RPMI7951 (cell line): Measurements from ENCODE around the gene SNRPD3. TPM values are rescaled to one million over a fixed set of nuclear protein-coding genes. Genes with fewer than 3 reads are reported as not detected.
"Not testable (repeated sequence)": the region's sequence is repeated elsewhere in the genome, so short reads cannot be mapped to it uniquely, and the experiment has no call there.

ENCODE experiments used
- DNase-seq: peaks from one replicate; pipeline ENCODE4 v3.0.0-alpha.2; 2012; ENCODE audit warnings: low read depth
- total RNA-seq: library from RNA; depleted of rRNA; stranded (reverse); fragments of >200 nt; shearing (Covaris generic); gene quantifications from 2 replicates; pipeline ENCODE4 v1.2.3, GENCODE V29; 2014; rRNA removed

SNRPD3 gene
- total RNA-seq: 179 and 194 TPM in 2 replicates

DNA sequence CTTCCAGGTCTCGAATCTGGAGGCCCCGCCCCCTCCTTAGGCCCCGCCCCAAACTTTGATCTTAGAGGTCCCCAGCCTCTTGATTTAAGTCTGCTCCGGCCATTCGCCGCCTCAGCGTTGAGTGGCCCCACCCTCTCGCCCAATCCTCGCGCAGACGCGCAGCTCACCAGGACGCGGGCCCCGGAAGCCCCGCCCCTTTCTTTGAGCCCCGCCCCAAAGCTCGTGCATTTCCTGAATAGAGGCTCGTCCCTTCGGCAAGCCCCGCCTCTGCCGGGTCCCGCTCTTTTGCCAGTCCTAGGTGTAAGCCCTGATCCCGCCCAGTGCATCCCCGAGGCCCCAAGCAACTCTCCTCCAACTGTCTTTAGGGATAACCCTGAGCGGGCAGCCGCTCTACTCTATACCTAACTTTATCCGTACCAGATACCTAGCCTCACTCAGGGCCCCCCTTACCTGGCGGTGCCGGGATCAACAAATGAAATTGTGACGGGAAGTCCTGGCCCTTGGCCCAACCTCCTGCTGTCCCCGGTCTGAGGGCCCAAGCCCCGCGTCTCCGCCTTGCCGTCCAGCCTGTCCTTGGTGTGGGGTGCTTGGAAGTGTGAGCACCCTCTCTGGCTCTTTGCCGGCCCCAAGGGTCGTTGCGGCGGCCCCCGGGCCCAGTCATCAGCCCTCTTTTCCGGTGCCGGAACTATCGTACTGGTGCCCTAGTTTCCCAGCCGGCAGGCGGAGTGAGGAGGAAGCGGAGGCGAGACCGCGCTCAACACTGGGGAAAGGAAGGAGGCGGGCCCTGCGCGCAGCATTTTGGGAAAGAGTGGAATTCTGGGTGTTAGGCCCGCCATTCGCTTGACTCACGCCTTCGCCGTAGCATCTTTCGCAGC, at the start of gene SNRPD3:
TSS of gene SNRPD3 (plus strand) at position 835 of the 875 bp plus-strand sequence. CDS start 1,676 bp downstream, outside the sequence.
- peak; percentile 96 for DNase-seq

DNA sequence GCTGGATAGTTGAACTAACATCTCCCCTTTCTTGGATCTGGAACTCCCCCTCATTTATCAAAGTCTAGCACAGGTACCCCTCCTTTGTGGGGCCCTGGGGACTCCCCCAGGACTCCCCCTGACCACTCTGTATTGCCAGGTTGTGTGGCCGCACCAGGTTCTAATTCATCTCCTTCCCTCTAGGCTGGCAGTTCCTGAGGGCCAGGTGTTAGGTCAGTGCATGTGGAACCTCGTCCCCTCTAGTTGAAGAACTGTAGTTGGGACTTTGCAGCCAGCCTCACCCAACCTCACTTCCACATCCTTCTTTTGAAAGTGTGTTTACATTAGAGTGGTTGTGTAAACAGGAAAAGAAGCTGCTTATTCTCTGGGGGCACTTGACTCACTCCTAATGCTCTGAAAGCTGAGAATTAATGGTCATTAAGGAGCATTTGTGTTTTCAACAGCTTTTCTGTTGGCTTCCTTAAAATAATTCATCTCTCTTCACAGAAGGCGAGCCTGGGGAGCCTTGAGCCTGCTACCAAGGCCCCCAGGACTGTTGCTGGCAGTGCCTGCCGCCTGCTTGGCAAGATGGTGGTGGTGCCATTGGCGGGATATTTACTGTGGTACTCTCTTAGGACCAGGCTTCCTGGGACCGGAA, 48.9 kb upstream of the SNRPD3 start:
- peak; percentile 35 for DNase-seq

DNA sequence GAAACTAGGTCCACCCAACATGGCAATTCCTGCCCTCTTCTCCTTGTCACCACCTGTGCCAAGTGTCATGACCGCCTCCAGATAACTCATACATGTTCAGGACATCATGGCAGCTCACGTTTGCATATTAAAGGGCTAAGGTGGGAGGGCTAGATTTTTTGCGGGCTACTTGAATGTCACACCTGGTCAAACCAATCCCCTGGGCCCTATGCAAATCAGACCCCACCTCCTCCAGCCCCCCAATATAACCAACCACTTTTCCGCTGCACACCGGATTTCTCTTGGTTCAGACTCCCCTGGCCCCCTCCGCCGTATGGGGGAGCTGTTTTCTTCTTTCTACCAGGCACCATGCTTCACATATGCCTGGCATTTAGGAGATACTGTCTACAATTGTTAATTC, 48.1 kb upstream of the SNRPD3 start:
- DNase-seq: no peak

DNA sequence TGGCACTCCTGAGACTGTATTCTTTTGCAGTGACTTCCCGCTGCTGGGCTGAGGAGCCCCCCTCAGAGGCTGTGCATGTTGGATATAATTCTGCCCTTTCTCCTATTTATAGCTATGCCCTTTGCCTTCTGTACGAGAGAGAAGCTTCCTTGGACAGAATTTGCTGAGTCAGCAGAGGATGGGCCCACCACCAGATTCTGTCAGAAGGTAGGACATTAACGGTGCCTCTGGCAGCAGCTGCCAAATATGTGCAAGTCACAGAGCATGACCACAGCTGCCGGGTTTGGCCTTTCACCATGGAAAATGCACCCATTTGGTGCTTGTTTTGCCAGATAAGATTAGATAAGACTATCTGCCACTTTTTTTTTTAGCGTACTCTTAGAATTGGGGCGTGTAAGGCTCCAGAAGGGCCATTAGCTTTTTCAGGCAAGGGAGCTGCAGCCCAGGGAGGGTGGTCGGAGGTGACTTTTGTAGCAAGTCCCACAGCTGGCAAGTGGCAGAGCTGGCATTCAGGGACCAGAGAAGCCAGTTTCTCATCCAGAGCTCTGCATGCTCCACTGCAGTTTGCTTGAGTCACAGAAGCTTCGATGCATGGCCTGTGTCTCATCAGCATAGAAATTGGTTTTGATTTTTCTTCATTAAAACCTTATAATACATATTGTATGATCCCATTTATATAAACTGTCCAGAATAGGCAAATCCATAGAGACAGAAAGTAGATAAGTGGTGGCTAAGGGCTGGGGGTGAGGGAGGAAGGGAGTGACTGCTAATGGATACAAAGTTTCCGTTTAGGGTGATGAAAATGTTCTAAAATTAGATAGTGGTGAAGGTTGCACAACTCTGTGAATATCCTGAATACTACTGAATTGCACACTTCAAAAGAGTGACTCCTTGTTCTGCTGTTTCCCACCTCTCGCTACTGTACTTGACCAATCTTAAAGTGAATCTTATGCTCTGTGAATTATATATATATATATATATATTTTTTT, 44.9 kb upstream of the SNRPD3 start:
- peak; percentile 72 for DNase-seq

DNA sequence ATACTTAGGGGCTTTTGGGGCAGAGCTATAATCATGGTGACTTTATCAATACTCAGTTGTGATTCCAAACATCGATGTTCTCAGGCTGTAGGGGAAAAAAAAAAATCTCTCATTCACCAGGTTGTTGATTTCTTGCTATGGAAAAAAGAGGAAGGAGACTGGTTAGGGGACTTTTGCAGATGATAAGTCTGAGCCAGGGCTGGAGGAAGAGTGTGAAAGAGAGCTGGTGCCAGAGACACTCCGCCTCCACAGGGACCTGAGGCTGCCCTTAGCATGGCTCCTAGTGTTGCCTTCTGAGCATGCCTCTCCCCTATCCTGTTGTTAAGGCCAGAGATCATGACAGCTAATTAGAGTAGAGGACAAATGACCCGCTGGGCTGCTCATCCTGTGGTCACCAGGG, 43.8 kb upstream of the SNRPD3 start:
- no peak for DNase-seq

DNA sequence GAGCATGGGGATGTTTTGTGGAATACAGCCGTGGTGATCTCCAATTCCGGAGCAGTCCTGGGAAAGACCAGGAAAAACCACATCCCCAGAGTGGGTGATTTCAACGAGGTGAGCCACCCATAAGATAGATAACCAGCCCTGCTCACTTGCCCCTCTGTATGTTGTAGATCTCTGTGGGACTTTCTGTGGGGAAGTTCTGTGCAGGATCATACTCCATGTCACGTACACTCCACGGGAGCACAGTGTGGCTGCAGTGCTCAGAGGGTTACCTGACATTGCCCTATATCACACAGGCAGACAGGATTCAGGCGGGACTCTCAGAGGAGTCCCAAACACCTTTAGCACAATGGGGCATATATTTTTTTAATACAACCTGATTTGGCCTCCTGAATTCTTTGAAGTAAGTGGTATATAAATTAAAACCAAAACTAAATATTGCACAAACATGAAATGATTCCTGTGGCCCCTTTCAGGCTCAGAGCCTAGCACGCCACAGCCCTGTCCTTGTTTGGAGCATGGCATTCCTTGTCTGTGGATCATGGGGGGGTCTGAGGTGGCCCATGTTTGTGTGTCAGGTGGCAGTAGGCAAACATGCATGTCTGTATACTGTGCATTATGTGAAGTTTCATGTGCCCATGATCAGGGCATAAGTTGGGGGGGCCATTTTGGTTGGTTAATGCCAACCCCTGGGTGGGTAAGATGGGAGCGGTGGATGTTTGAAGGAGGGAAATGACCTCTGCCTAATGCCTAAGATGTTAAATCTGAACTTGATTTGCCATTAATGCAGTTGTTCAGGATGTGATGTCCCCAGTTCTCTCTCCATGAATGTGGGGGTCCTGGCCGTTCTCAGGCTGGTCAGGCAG, 42.2 kb upstream of the SNRPD3 start:
- DNase-seq: no peak

DNA sequence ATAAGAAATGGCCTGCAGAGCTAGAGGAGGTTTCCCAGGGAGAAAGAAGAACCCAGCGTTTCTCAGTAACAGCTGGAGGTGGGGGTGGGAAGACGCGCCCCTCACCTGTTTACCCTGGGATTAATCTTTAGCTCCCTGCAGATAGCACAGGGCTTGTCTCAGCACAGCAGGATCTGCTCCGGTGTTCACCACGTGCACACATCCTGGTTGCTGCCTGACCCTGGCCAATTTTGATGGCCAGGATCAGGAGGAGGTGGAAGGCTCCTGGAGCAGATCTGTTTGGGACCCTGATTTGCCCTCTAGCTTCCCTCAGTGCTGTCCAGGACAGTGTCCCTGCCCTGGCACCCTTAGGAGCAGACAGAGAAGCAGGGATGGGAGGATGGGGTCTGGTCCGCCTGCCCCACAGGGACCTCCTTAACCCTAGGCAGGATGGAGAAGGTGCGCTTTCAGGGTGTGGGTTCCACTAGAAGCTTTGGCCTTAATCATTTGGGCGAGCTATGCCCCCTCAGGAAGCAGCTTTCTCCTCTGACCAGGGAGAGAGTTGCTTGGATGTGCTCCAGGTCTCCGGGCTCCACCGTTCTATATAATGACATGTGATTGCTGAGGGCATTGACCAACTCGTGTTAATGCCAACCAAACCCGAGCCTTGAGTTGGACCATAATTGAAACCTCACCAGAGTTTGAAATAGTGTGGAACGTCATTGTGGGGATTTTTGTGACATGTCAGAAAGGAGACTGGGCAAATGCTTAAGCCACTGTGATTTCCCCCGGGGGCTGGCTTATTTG, 41.4 kb upstream of the SNRPD3 start:
- DNase-seq: no peak

DNA sequence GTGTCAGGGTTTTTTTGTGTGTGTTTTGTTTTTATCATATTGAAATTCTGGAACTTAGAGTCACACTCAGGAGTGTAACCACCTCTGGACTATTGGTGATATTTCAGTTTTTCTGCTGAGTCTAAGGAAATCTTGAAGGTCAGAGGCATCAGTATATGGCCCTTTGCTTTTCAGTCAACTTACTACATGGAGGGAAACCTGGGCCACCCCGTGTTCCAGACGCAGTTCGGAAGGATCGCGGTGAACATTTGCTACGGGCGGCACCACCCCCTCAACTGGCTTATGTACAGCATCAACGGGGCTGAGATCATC, 40.8 kb upstream of the SNRPD3 start:
- DNase-seq: no peak

DNA sequence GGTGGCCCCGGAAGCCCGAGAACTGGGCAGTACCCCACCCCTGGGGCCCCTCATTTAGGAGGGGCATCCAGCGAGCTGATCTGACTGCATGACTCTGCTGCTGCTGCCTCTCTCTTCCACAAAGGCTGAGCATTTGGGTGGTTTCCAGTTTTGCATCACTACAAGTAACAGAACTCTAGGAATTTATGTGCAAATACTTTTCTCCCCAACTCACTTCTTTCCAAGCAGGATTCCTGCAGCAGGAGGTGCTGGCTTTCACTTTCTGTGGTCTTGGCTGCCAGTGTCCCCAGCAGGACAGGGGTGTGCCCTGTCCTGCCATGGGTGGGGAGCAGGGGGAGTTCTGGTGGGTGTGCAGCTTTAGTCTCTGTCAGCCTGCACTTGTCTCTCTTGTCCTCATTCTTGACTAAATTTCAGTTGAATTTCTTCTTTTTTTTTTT, 39.5 kb upstream of the SNRPD3 start:
- peak; percentile 76 for DNase-seq

DNA sequence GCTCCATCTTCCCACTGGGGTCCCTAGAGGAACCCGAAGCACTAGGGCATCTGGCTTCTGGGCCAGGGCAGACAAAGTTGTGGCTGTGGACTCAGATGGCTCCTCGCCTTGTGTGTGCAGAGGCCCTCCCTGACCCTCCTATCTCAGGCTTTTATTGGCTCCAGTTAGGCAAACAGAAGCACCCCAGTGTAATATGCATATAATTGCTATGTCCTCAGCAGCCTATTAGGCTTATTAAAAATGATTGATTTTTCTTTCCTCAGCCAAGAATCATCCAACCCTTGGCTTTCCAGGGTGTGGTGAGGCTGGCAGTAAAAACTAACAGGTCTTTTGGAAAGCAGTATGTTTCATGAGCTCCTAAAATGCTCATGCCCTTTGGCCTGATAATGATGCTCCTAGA, 38.4 kb upstream of the SNRPD3 start:
- DNase-seq: no peak

DNA sequence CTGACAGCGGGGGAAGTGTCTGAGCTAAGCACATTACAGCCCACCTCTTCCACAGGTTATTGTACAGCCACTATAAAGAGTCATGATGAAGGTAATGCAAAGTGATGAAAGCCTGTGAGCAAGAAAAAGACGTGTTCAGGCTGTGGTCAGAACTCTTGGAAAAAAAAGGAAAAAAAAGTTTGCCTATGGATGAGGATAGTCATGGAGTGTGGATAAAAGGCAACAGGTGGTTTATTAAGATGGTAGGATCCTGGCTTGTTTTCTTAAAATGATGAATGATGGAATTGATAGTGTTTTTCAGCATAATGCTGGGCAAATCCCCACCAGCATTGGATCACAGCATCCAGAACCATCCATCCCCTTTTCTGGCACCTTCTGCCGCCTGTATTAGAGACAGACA, 37.6 kb upstream of the SNRPD3 start:
- no peak for DNase-seq

DNA sequence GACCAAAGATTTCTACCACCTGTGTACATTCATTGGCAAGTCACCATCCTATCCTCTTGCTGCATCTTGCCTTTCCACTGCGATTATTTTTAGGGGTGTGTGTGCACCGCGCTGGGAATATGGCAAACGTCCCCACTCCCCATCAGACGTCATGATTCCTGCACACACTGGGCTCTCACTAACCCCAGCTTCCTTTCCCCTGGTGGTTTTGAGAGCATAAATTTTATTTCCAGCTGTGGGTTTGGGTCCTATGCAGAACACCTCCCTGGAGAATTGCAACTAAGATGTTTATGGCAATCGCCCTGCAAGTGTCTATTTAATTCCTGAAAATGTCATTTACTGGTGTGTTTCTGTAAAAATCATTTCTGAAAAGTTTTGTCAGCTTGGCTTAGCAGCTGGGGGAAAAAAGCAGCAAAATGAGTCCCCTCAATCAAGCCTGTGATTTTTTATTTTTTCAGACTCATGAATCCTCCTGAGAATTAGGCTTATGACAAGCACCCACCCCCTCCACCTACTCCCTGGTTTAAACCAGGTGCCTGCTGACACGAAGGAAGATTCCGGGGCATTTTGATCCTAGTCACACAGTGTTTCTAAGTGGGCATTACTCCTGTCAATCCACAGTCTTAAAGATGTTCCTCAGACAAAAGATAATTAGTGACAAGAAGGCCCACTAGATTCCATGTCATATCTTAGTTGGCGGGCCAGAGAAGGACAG, 36.9 kb upstream of the SNRPD3 start:
- no peak for DNase-seq

DNA sequence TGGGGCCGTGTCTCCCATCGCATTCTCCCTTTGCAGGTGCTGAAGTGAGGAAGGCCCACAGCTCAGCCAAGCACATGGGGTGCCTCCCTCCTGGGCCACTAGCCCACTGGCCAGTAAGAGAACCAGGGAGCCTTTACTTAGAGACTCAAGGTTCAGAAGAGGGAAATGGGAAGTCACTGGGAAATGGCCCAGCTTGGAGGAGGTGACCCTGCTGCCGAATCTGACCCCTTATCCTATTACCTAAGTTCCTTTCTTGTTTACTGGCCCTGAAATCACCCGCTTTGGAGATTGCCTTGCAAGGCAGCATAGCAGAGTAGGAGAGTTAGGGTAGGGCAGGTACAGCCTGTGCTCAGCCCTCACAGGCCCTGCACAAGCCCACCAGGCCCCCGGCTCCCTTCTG, 36.3 kb upstream of the SNRPD3 start:
- no peak for DNase-seq

DNA sequence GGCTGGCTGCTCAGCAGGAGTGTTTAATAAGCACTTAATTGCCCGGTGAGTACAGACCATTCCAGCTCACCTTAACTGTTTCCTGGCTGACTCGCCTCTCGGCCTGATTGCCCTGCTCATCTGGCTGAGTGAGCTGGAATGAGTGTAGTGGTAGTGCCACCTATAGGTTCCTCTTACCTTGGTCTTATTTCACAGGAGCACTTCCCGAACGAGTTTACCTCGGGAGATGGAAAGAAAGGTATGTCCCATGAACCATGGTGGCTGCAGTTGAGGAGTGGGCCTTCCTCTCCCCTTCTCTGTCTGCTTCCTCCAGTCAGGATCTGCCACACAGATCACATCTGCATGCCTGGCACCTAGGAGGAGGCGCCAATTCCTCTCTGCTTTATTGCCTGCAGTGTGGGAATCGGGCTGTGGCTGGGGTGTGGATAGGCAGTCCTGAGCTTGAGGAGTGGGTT, 34.0 kb upstream of the SNRPD3 start:
- DNase-seq: peak; percentile 45

DNA sequence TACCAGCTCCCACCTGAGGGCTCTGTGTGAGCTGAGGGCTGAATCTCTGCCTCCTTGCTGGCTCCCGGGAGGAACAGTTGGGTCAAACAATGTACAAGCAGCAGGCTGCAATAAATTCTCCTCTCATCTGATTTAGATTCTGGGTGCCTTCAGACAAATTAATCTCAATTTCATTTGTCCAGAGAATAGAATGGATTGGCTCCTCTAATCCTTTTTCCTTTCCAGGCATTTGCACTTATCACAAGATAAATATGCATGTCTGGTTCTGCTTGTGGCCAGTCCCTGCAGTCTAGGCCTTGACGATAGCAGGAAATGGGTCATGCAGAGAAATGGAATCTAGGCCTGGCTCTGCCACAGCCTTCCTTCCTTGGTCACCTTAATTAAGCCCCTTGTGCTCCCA, 31.9 kb upstream of the SNRPD3 start:
- DNase-seq: no peak

DNA sequence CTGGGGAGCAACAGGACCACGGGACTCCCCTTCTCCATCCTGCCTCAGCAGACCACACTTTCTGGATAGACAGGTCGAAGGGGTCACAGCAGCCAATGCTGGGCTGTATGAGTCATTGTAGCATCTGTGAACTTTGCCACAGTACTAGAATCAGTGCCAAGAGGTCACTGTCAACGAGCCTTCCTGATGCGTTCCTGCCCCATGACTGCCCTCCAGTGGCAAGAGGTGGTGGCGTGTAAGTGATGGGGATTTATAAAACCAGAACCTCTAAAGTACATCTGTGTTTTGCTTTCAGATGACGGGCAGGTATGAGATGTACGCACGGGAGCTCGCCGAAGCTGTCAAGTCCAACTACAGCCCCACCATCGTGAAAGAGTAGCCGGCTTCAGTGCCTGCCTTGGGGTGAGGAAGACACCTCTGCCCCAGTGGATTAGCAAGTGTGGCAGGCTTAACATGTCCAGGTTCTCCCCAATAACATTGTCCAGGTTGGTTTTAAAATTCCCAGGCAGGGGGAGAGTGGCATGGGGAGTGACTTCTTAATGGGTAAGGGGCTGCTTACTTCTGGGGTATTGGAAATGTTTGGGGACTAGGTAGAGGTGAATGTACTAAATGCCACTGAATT, 30.3 kb upstream of the SNRPD3 start:
- peak; percentile 64 for DNase-seq

DNA sequence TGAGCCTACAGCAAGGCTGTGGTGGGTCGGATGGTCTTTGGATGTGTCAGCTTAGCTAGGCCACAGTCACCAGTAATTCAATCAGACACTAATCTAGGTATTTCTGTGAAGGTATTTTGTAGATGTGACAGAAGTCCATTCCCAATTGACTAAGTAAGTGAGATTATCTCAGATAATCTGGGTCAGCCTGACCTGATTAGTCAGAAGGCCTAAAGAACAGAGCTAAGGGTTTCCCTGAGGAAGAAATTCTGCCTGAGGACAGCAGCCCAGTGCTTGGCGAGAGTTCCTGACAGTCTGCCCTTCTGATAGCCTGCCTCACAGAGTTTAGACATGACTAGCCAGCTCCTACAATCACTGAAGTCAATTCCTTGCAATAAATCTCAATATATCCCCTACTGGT, 29.6 kb upstream of the SNRPD3 start:
- no peak for DNase-seq

DNA sequence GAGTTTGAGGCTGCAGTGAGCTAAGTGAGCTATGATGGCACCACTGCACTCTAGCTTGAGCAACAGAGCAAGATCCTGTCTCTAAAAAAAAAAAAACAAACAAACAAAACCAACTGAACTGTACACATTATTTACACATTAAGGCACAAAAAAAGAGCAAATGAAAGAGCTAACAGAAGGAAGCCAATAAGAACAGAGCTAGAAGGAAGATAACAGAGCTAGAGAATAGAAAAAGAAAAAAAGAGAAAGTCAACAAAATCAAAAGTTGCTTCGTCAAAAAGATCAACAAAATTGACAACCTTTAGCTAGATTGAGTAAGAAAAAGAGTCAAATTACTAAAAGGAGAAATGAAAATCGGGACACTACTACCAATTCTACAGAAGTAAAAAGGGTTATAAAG, 25.9 kb upstream of the SNRPD3 start:
- DNase-seq: no peak

DNA sequence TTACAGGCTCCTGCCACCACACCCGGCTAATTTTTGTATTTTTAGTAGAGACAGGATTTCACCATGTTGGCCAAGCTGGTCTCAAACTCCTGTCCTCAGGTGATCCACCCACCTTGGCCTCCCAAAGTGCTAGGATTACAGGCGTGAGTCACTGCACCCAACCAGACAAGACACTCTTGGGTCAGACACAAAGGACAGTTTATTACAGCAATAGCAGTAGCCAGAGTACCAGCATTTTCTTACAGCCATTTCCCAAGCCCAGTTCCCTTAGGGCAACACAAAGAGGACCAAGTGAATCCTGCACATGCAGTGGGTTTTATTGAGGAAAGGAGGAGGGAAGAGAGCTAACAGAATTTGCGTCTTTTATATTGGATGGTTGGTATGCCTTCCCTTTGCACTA, 24.8 kb upstream of the SNRPD3 start:
- not testable (repeated sequence) for DNase-seq
